CD4-positive, alpha-beta T cell (primary cell): ENCODE results near the gene RUNDC1. TPM values are rescaled to one million over a fixed set of nuclear protein-coding genes. Genes with fewer than 3 reads are reported as not detected.

Experiments
- ATAC-seq: fragments of 200-7000 bp; cut with Tn5 transposase; one replicate; pipeline ENCODE4 v1.10.0; 2022; ENCODE audit warnings: mild to moderate bottlenecking; ENCODE audit not compliant: poor library complexity
- CTCF ChIA-PET: fragments of 350-600 bp; sonication (Branson Sonifier 250); formaldehyde crosslinking; loops from one replicate; lab custom pipeline; 2021; ENCODE audit warnings: antibody characterized with exemption, inconsistent platforms; lab: Charles Lee
- POLR2A ChIA-PET: fragments of 350-600 bp; sonication (Branson Sonifier 250); formaldehyde crosslinking; loops from one replicate; lab custom pipeline; 2021; ENCODE audit warnings: antibody characterized with exemption, inconsistent platforms; lab: Charles Lee
- DNase-seq, 14 experiments: peaks; one replicate each; pipeline ENCODE4 v3.0.0-alpha.2; 2013 to 2020; ENCODE audit warnings: mixed read lengths in 2 of 14
- H3K27ac ChIP-seq, 2 donors: one replicate each; pipeline versions ENCODE4 v1.5.1 to v1.7.0; 2013; ENCODE audit warnings: low read length in 2 of 2, low read depth in 1 of 2, mild to moderate bottlenecking in 1 of 2
- H3K27me3 ChIP-seq, 2 experiments: 1 replicate in 1 of 2; 2 replicates in 1 of 2; pipeline versions ENCODE4 v1.6.1 to v1.7.0; 2013; ENCODE audit warnings: low read length in 2 of 2, control low read depth in 1 of 2, mild to moderate bottlenecking in 1 of 2, moderate library complexity in 1 of 2; ENCODE audit not compliant: insufficient read depth in 2 of 2, control insufficient read depth in 1 of 2
- H3K36me3 ChIP-seq: one replicate; pipeline ENCODE4 v1.6.1; 2013; ENCODE audit warnings: low read length, control low read depth; ENCODE audit not compliant: insufficient read depth
- H3K4me1 ChIP-seq: one replicate; pipeline ENCODE4 v1.6.1; 2013; ENCODE audit warnings: low read length, control low read depth; ENCODE audit not compliant: insufficient read depth
- H3K4me3 ChIP-seq: one replicate; pipeline ENCODE4 v1.5.1; 2013; ENCODE audit warnings: mild to moderate bottlenecking, low read length, moderate library complexity
- H3K9me3 ChIP-seq, 2 experiments: 1 replicate in 1 of 2; 2 replicates in 1 of 2; pipeline versions ENCODE4 v1.6.1 to v1.7.0; 2013; ENCODE audit warnings: low read length in 2 of 2, mild to moderate bottlenecking in 2 of 2, control low read depth in 1 of 2, moderate library complexity in 1 of 2; ENCODE audit not compliant: control insufficient read depth in 1 of 2, insufficient read depth in 1 of 2
- H3K27ac Mint-ChIP-seq: one replicate; pipeline ENCODE4 v1.8.0; 2020; ENCODE audit warnings: mixed read lengths
- H3K27me3 Mint-ChIP-seq: one replicate; pipeline ENCODE4 v1.8.0; 2021; ENCODE audit warnings: mixed read lengths
- H3K36me3 Mint-ChIP-seq: one replicate; pipeline ENCODE4 v1.8.0; 2021; ENCODE audit warnings: low read depth, mixed read lengths
- H3K4me1 Mint-ChIP-seq: one replicate; pipeline ENCODE4 v1.8.0; 2021; ENCODE audit warnings: low read depth, mixed read lengths
- H3K4me3 Mint-ChIP-seq: one replicate; pipeline ENCODE4 v1.8.0; 2020; ENCODE audit warnings: mild to moderate bottlenecking, mixed read lengths
- H3K9me3 Mint-ChIP-seq: one replicate; pipeline ENCODE4 v1.8.0; 2020; ENCODE audit warnings: mixed read lengths
- CTCF ChIP-seq: fragments of 200-600 bp; IDR thresholded peaks from one replicate; pipeline ENCODE4 v1.8.0; 2022; ENCODE audit warnings: antibody characterized with exemption, mild to moderate bottlenecking
- intact Hi-C, 2 experiments: fragments of 100-400 bp; cut with DNase I in 1 of 2; cut with micrococcal nuclease in 1 of 2; formaldehyde crosslinking; loops; one replicate each; pipeline versions ENCODE4 v1.15.1 to v1.9.0; 2023 to 2025; cut with DNase I, micrococcal nuclease
- total RNA-seq, 174 experiments: library from RNA in 2 of 174; stranded (reverse) in 2 of 174; gene quantifications; one replicate each; pipeline ENCODE4 v1.2.3 and lab custom pipeline; 2021 to 2026

Gene RUNDC1
- total RNA-seq, 2 experiments from 2014 or later: 11.6 to 11.7 TPM

DNA sequence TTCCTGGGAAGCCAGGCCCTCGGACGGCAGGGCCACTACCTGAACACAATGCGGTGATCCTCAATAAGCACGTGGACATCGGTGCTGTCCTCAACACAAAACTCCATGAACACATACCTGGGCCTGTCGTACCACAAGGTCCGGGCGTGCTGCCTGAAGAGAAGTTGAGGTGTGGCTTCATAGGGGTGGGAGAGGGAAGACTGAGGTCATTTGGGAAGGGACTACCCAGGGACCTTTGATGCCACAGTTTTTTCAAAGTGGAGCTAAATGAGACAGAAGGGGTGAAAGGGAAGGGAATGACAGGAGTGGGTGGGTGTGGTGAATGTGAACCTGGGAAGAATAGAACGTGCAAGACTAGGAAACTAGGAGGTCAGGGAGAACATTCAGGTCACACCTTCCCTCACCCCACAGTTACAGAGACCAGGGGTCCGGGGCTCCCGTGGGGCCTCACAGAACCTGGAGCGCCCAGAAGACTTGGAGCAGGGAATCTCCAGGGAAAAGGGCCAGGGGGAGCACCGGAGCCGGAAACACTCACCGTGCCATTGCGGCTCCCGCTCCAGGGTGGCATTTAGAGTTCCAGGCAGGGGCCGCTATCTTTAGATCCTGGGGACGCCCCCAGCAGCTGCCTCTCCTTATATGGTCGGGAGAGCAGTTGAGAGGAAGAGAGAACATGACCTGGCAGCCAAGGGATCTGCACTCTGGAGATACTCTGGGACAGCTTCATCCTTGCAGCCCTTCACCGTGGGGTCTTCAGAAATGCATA, 673 bp upstream of the RUNDC1 start, which contains the start of gene PTGES3L:
Gene PTGES3L (minus strand): TSS at position 570 of the 763 bp plus-strand sequence. CDS start 27 bp downstream, at position 543.
- Mint-ChIP-seq H3K4me1 (peaks cover 37% of the 10 kb centered on the region), H3K9me3 (no peaks in the 10 kb centered on the region), H3K27me3 (no peaks in the 10 kb centered on the region), H3K36me3 (peaks cover 26% of the 10 kb centered on the region), H3K27ac (peak within 1 kb of the TSS; percentile 84), H3K4me3 (peak within 1 kb of the TSS; percentile 95)
- TF ChIP-seq CTCF: no peak
- no peaks in the 10 kb centered on the region for H3K27me3 ChIP-seq
- H3K36me3 ChIP-seq: peaks cover 12% of the 10 kb centered on the region
- peak within 1 kb of the TSS; percentile 87 for H3K4me3 ChIP-seq
- ChIA-PET CTCF (interaction anchor here (1.9 to 2.5 kb wide), 2 partner anchors 18 to 27 kb away, joined by 6 to 20 read pairs; partner anchors contain the start of genes IFI35 and RPL27), POLR2A (interaction anchor here (0.7 to 6.2 kb wide), 3 partner anchors 18 to 388 kb away, joined by 4 to 33 read pairs (median 6); partner anchors contain the start of gene RPL27)
- intact Hi-C loops: loop anchor here (1.0 to 5.0 kb wide), 2 partner anchors 19 to 147 kb away; partner anchors contain the start of genes RPL27 (in 2 of the 2) and PSME3 (in 1 of the 2)
- DNase-seq: peak in 3 of 14 experiments; percentile 4 to 50 (median 17)
- H3K4me1 ChIP-seq: peaks cover 32% of the 10 kb centered on the region
- ATAC-seq: peak; percentile 15
- H3K27ac ChIP-seq: peak within 1 kb of the TSS; percentile 58 to 66
- H3K9me3 ChIP-seq: no peaks in the 10 kb centered on the region

GRCh38 chr17:42980766-42981397, 517 bp downstream of the RUNDC1 start:
- H3K36me3 ChIP-seq: peaks cover 20% of the 10 kb centered on the region
- CTCF ChIA-PET: interaction anchor here (0.6 to 2.5 kb wide), 10 partner anchors 17 to 247 kb away, joined by 3 to 20 read pairs (median 3); partner anchors contain the start of genes AARSD1, BECN1, IFI35 and RPL27
- intact Hi-C loops: loop anchor here (1.0 to 5.0 kb wide), 3 partner anchors 17 to 149 kb away; partner anchors contain the start of genes RPL27 (in 2 of the 2), AARSD1 (in 1 of the 2) and PSME3 (in 1 of the 2)
- peak overlapping the region; percentile 87 for H3K4me3 ChIP-seq
- H3K27me3 ChIP-seq: no peaks in the 10 kb centered on the region
- POLR2A ChIA-PET: interaction anchor here (0.6 to 6.2 kb wide), 3 partner anchors 17 to 408 kb away, joined by 3 to 33 read pairs (median 6); partner anchors contain the start of gene RPL27
- ATAC-seq: peak; percentile 81
- no peak for TF ChIP-seq CTCF
- DNase-seq: peak in 13 of 14 experiments; percentile 20 to 86 (median 46)
- Mint-ChIP-seq H3K36me3 (peaks cover 36% of the 10 kb centered on the region), H3K4me1 (peaks cover 46% of the 10 kb centered on the region), H3K4me3 (peak overlapping the region; percentile 93), H3K9me3 (no peaks in the 10 kb centered on the region), H3K27me3 (no peaks in the 10 kb centered on the region), H3K27ac (peak overlapping the region; percentile 84)
- H3K4me1 ChIP-seq: peaks cover 32% of the 10 kb centered on the region
- peak overlapping the region; percentile 58 to 66 for H3K27ac ChIP-seq
- no peaks in the 10 kb centered on the region for H3K9me3 ChIP-seq

DNA sequence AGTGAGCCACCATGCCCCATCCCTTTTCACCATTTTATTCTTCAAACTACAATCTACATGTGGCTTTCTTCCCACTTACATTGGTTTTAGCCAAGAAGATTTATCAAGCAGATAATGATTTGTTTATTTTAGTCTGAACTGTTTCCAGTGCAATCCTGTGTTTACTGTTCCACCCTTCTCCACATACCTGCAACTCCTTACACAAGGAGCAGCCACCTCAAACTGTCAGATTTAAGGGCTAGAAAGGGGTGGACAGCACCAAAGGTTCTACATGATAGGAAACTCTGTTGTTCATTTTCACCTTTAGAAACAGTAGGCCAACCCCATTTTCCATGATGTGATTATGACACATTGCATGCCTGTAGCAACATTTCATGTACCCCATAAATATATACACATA, 1.9 kb downstream of the RUNDC1 start:
- intact Hi-C loops: loop anchor here in 1 of 2 experiments (5.0 kb wide), 1 partner anchor 150 kb away; the partner anchor contains the start of gene PSME3
- ChIA-PET CTCF (interaction anchor here (0.6 kb wide), 1 partner anchor 484 kb away, joined by 4 read pairs; no protein-coding TSS in a partner anchor), POLR2A (interaction anchor here (6.2 kb wide), 1 partner anchor 16 kb away, joined by 33 read pairs; the partner anchor contains the start of gene RPL27)
- no peak overlapping the region for H3K27ac ChIP-seq
- H3K36me3 ChIP-seq: peaks cover 31% of the 10 kb centered on the region
- no peak for TF ChIP-seq CTCF
- Mint-ChIP-seq H3K9me3 (no peaks in the 10 kb centered on the region), H3K36me3 (peaks cover 45% of the 10 kb centered on the region), H3K4me3 (peak overlapping the region; percentile 93), H3K27ac (peak overlapping the region; percentile 84), H3K27me3 (no peaks in the 10 kb centered on the region), H3K4me1 (peaks cover 48% of the 10 kb centered on the region)
- H3K27me3 ChIP-seq: no peaks in the 10 kb centered on the region
- DNase-seq: no peak
- H3K9me3 ChIP-seq: no peaks in the 10 kb centered on the region
- no peak for ATAC-seq
- H3K4me3 ChIP-seq: no peak overlapping the region
- H3K4me1 ChIP-seq: peaks cover 32% of the 10 kb centered on the region
